Testis (tissue), 2 donors: Measurements from ENCODE around the gene CLIP3.

Experiments
- POLR2A ChIP-seq: fragments of 450-650 bp; IDR thresholded peaks from one replicate; pipeline ENCODE4 v1.6.1; 2017; ENCODE audit warnings: antibody characterized with exemption, mild to moderate bottlenecking, moderate library complexity
- TF ChIP-seq, protein P1 (sequence below), 3 experiments: fragments of 450-650 bp in 2 of 3; fragments of 200-600 bp in 1 of 3; sonication (generic) in 1 of 3; IDR thresholded peaks; one replicate each; pipeline ENCODE4 v1.5.1; 2016 to 2019; ENCODE audit warnings: antibody characterized with exemption in 3 of 3, mild to moderate bottlenecking in 2 of 3, moderate library complexity in 1 of 3

DNA sequence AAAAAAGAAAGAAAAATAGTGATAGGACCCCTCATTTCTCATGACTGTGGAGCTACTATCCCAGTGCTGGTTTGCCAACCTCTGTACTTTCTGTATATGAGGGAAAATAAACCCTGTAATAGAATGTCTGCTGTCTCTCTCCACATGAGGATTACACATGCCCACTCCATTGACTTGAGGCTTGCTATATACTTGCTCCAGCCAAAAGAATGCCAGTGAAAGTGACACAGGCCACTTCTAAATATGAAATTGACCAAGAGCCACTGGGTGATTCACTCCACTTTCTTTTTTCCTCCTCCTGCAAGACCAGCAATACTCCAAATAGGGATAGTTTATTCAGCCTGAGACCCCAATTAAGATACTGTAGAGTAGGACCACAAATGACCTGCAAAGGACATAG lies 15.2 kb upstream of the CLIP3 start:
- TF ChIP-seq, protein P1, sequence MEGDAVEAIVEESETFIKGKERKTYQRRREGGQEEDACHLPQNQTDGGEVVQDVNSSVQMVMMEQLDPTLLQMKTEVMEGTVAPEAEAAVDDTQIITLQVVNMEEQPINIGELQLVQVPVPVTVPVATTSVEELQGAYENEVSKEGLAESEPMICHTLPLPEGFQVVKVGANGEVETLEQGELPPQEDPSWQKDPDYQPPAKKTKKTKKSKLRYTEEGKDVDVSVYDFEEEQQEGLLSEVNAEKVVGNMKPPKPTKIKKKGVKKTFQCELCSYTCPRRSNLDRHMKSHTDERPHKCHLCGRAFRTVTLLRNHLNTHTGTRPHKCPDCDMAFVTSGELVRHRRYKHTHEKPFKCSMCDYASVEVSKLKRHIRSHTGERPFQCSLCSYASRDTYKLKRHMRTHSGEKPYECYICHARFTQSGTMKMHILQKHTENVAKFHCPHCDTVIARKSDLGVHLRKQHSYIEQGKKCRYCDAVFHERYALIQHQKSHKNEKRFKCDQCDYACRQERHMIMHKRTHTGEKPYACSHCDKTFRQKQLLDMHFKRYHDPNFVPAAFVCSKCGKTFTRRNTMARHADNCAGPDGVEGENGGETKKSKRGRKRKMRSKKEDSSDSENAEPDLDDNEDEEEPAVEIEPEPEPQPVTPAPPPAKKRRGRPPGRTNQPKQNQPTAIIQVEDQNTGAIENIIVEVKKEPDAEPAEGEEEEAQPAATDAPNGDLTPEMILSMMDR (IDR thresholded peaks at IDR 0.05) = no peak
- TF ChIP-seq POLR2A = no peak
